ENCODE measurements around the gene HESX1. TPM values are rescaled to one million over a fixed set of nuclear protein-coding genes. Genes with fewer than 3 reads are reported as not detected.

Gene HESX1
- polyA plus RNA-seq, 3 donors from 2014 or later: not detected

GRCh38 chr3:57184526-57184925 is 15.3 kb downstream of the HESX1 start:
- Mint-ChIP-seq H3K9me3 (no peaks in the 10 kb centered on the region), H3K36me3 (no peaks in the 10 kb centered on the region), H3K27ac (no peak overlapping the region), H3K27me3 (ENCODE audit: low read depth in 3 of 3) (peaks cover 1 to 14% (median 6%) of the 10 kb centered on the region in 3 donors), H3K4me3 (no peak overlapping the region), H3K4me1 (no peaks in the 10 kb centered on the region)
- no peak for DNase-seq

DNA sequence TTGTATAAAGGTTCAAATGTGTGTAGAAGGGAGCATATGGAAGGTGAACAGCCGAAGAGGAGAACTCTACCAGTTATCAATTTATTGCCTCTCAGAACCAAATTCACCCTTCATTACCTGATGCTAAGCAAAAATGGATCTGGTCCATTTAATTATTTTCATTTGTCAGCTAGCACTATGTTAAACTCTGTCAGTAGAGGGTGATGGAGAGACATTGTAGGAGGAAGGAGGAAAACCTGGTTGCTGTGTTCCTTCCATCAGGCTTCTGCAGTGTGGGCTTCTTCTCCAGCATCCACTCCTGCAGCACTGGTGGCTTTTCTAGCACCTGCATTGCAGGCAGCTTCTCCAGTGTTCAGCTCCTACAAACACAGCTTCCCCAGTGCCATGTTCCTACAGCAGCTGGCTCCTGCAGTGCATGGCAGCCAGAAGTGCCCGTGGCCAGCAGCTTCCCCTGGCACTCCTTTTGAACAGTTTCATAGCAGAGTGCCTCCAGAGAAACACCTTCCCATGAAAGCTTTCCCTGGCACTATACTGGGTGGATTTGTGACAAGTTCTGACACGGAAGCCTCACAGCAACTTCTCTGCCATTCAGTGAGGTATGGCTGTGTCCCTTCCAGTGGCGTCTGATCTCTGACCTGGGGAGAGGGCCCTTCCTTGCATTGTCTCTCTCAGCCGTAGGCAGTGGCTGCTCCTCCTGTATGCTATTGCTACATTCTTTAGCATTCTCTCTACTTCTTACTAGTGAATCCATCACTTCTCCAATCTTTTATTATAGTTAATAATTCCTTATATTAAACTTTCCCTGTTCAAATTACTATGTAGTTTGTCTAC is 20.0 kb downstream of the HESX1 start:
- Mint-ChIP-seq H3K4me3 (no peak overlapping the region), H3K27ac (no peak overlapping the region), H3K27me3 (ENCODE audit: low read depth in 3 of 3) (peaks cover 0 to 16% (median 3%) of the 10 kb centered on the region in 3 donors), H3K9me3 (no peaks in the 10 kb centered on the region), H3K36me3 (no peaks in the 10 kb centered on the region), H3K4me1 (no peaks in the 10 kb centered on the region)
- no peak for DNase-seq

GRCh38 chr3:57176045-57176444 is 23.7 kb downstream of the HESX1 start:
- Mint-ChIP-seq H3K9me3 (no peaks in the 10 kb centered on the region), H3K27me3 (ENCODE audit: low read depth in 3 of 3) (peaks cover 0 to 7% (median 1%) of the 10 kb centered on the region in 3 donors), H3K36me3 (no peaks in the 10 kb centered on the region), H3K4me1 (no peaks in the 10 kb centered on the region), H3K27ac (no peak overlapping the region), H3K4me3 (no peak overlapping the region)
- no peak for DNase-seq

DNA sequence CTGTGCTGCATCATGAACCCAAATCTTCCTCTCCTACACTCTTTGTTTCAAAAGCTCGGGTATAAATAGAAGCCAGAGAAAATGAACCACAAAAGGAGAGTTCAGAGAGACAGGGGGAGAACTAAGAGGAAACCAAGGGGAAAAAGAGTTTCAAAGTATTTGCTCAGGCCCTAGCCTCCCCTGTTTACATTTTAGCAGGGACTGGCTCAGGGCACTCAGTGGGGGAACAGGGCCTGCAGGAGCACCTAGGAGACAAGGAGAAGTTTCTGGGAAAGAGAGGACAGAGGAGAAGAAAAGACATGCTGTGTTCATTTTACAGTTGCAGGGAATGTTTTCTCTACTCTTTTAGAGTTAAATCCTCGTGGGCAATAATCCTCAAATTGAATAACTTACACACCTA is 26.1 kb downstream of the HESX1 start:
- Mint-ChIP-seq H3K9me3 (no peaks in the 10 kb centered on the region), H3K27me3 (ENCODE audit: low read depth in 3 of 3) (peaks cover 1 to 3% (median 2%) of the 10 kb centered on the region in 3 donors), H3K4me3 (no peak overlapping the region), H3K36me3 (no peaks in the 10 kb centered on the region), H3K4me1 (peaks cover 6 to 13% of the 10 kb centered on the region in 2 donors), H3K27ac (no peak overlapping the region)
- no peak for DNase-seq

- H3K27me3 Mint-ChIP-seq (ENCODE audit: low read depth in 3 of 3): peaks cover 8 to 15% (median 11%) of the 10 kb centered on the region in 3 donors
- no peaks in the 10 kb centered on the region for H3K36me3 Mint-ChIP-seq
- H3K27ac Mint-ChIP-seq: no peak overlapping the region
- H3K4me1 Mint-ChIP-seq: peaks cover 6 to 15% of the 10 kb centered on the region in 2 donors
- H3K9me3 Mint-ChIP-seq: no peaks in the 10 kb centered on the region
- H3K4me3 Mint-ChIP-seq: peak overlapping the region in 1 of 5 donors; percentile 31
- DNase-seq: no peak
Measured at GRCh38 chr3:57170946-57171345, 28.8 kb downstream of the HESX1 start.

DNA sequence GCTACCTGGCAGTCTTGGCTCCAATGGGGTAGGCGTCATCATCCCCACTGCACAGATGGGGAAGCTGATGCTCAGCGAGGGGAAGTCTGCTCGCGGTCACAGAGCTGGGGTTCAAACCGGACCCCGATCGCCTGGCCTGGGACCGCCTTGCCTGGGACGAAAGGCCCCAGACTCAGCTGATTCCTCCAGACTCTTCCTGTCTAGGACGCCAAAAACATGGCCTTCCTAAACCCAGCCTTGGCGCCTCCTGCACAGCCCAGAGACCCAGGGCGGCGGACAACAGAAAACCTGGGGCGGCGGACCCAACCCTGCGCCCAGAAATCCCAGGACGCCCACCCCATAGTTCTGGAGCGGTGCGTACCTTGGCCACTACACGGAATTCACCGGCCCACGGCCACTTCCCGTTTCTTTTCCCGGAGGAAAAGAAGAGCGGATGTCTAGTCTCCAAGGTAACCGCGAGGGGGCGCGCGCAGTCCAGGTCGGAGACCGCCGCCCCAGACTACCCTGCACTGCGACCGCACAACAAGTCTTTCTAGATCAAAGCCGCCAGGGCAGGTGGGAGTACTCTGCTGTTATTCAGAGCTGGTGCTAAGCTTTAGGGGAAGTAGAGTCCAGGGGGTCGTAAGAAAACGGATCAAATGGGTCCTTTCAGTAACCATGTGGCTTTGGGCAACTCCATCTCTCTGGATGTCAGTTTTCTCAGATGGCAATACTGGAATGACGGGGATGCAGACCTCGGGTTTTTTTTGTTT is 29.7 kb downstream of the HESX1 start:
- peaks cover 13 to 18% (median 17%) of the 10 kb centered on the region in 3 donors for H3K27me3 Mint-ChIP-seq (ENCODE audit: low read depth in 3 of 3)
- H3K36me3 Mint-ChIP-seq: no peaks in the 10 kb centered on the region
- peak overlapping the region in 4 of 5 donors; percentile 45 to 71 (median 63) for H3K4me3 Mint-ChIP-seq
- H3K4me1 Mint-ChIP-seq: peaks cover 9 to 22% of the 10 kb centered on the region in 2 donors
- no peak overlapping the region for H3K27ac Mint-ChIP-seq
- peak; percentile 43 to 54 (median 50) for DNase-seq
- H3K9me3 Mint-ChIP-seq: no peaks in the 10 kb centered on the region

- Mint-ChIP-seq H3K4me3 (peak overlapping the region; percentile 22 to 50 (median 38)), H3K9me3 (no peaks in the 10 kb centered on the region), H3K27ac (no peak overlapping the region), H3K27me3 (ENCODE audit: low read depth in 3 of 3) (peaks cover 16 to 20% (median 20%) of the 10 kb centered on the region in 3 donors), H3K36me3 (no peaks in the 10 kb centered on the region), H3K4me1 (peaks cover 12 to 26% of the 10 kb centered on the region in 2 donors)
- no peak for DNase-seq
Measured at GRCh38 chr3:57169108-57169507, 30.7 kb downstream of the HESX1 start.

GRCh38 chr3:57168151-57168550 is 31.6 kb downstream of the HESX1 start:
- Mint-ChIP-seq H3K27ac (no peak overlapping the region), H3K4me1 (peaks cover 15 to 28% of the 10 kb centered on the region in 2 donors), H3K27me3 (ENCODE audit: low read depth in 3 of 3) (peaks cover 17 to 25% (median 22%) of the 10 kb centered on the region in 3 donors), H3K4me3 (no peak overlapping the region), H3K9me3 (no peaks in the 10 kb centered on the region), H3K36me3 (no peaks in the 10 kb centered on the region)
- DNase-seq: no peak

DNA sequence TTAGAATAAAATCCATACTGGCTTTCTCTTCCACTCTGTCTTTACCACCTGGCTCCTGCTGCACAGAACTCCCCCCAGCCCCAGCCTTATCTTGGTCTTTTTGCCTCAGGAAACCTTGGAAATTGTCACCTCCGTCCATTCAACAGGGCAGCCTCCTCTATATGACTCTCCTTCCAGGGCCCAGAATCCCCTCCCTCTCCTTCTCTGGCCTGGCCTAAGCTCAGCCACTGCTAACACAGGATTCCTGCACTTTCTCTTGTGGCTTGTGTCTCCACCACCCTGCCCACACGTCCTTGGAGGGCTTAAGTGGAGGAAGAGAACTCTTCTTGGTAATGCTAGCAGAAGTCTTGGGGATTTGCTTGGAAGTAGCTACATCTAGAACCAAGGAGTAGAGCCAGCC is 33.1 kb downstream of the HESX1 start:
- H3K27ac Mint-ChIP-seq: no peak overlapping the region

DNA sequence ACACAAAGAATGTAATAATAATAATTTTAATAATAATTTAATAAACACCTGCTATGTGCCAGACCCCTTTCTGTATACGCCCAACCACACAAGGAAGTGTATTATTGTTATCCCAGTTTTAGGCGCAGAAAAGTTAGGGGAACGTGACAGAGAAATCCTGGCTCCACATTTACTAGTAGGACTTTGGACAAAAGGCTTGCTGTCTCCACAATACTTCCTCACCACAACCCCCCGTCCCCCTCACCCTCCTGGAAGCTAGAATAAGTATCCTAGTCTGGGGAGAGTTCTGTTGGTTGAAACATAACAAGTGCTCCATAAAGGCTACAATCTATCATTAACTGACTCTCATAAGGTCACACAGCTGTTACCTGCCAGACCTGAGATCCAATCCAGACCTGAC is 34.1 kb downstream of the HESX1 start:
- no peak for DNase-seq
- H3K27ac Mint-ChIP-seq: no peak overlapping the region
- H3K27me3 Mint-ChIP-seq (ENCODE audit: low read depth in 3 of 3): peaks cover 16 to 37% (median 28%) of the 10 kb centered on the region in 3 donors
- H3K4me1 Mint-ChIP-seq: peaks cover 15 to 28% of the 10 kb centered on the region in 2 donors
- H3K9me3 Mint-ChIP-seq: no peaks in the 10 kb centered on the region
- no peaks in the 10 kb centered on the region for H3K36me3 Mint-ChIP-seq
- H3K4me3 Mint-ChIP-seq: peak overlapping the region; percentile 72 to 83 (median 75)

More for the DNA sequence above, 33.1 kb downstream of the HESX1 start:
- Mint-ChIP-seq H3K36me3 (no peaks in the 10 kb centered on the region), H3K27me3 (ENCODE audit: low read depth in 3 of 3) (peaks cover 16 to 33% (median 27%) of the 10 kb centered on the region in 3 donors), H3K9me3 (no peaks in the 10 kb centered on the region), H3K4me1 (peaks cover 15 to 28% of the 10 kb centered on the region in 2 donors), H3K4me3 (peak overlapping the region in 4 of 5 donors; percentile 3 to 43 (median 5))
- DNase-seq: no peak

GRCh38 chr3:57164657-57165573 is 34.9 kb downstream of the HESX1 start, which contains the start of gene IL17RD:
Gene IL17RD (minus strand): TSS chr3:57165353. CDS start chr3:57165286, 67 bp downstream.
- H3K4me3 Mint-ChIP-seq: peak within 1 kb of the TSS; percentile 78 to 83 (median 82)
- H3K27ac Mint-ChIP-seq: no peak within 1 kb of the TSS
- DNase-seq: peak; percentile 34 to 43 (median 36)
- no peaks in the 10 kb centered on the region for H3K36me3 Mint-ChIP-seq
- peaks cover 11 to 21% of the 10 kb centered on the region in 2 donors for H3K4me1 Mint-ChIP-seq
- H3K9me3 Mint-ChIP-seq: no peaks in the 10 kb centered on the region
- H3K27me3 Mint-ChIP-seq (ENCODE audit: low read depth in 3 of 3): peaks cover 16 to 38% (median 28%) of the 10 kb centered on the region in 3 donors

DNA sequence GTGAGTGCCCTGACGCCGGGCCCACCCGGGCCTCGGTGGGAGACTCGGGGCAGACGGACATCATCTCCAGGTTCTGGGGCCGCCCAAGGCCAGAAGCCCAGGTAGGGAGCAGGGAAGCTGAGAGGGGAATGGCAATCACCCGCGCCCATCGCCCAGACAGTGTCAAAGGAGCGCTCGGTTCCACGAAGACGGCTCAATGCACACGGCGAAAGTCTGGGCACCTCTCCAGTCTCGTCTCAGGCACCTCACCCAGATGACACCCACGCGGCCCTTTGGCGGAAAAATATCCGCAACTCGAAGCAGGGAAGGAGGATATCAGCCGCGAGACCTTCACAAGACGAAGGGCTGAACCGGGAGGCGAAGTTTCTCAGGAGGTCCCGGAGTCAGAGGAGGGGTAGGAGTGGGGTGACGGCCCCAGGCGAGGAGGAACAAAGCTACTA is 35.5 kb downstream of the HESX1 start:
- H3K4me1 Mint-ChIP-seq: peaks cover 13 to 20% of the 10 kb centered on the region in 2 donors
- DNase-seq: no peak
- no peaks in the 10 kb centered on the region for H3K9me3 Mint-ChIP-seq
- H3K27me3 Mint-ChIP-seq (ENCODE audit: low read depth in 3 of 3): peaks cover 16 to 38% (median 28%) of the 10 kb centered on the region in 3 donors
- H3K4me3 Mint-ChIP-seq: peak overlapping the region; percentile 78 to 83 (median 82)
- H3K27ac Mint-ChIP-seq: no peak overlapping the region
- H3K36me3 Mint-ChIP-seq: no peaks in the 10 kb centered on the region

DNA sequence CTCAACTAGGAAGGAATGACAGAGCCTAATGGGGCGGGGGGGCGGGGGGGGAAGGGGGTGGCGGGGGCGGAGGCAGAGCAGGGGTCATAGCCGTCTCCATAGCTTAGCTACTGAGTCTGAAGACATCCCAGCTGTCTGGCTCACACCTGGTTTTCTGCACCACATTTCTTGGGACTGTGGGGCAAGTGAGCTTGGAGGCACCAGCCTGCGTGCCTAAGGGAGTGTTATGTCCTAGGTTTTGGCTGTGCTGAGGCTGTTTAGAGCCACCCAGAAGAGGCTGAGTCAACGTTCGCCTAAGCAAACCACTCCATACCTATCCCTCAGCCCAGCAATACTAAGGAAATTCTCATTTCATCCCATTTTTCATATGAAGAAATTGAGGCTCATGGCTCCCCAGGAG is 36.0 kb downstream of the HESX1 start:
- DNase-seq: no peak
- no peaks in the 10 kb centered on the region for H3K9me3 Mint-ChIP-seq
- H3K27ac Mint-ChIP-seq: no peak overlapping the region
- H3K36me3 Mint-ChIP-seq: no peaks in the 10 kb centered on the region
- peaks cover 18 to 23% of the 10 kb centered on the region in 2 donors for H3K4me1 Mint-ChIP-seq
- H3K4me3 Mint-ChIP-seq: peak overlapping the region; percentile 78 to 83 (median 82)
- H3K27me3 Mint-ChIP-seq (ENCODE audit: low read depth in 3 of 3): peaks cover 20 to 38% (median 28%) of the 10 kb centered on the region in 3 donors
